ENCODE data around the gene SYK. TPM values are rescaled to one million over a fixed set of nuclear protein-coding genes. Genes with fewer than 3 reads are reported as not detected.

Gene SYK
- total RNA-seq, 1 donor from 2014 or later = 0.18 TPM

GRCh38 chr9:90943341-90943740 lies 141.7 kb downstream of the SYK start:
- no peak for DNase-seq (ENCODE audit: low spot score)
- no peak overlapping the region for H3K27ac Mint-ChIP-seq
- intact Hi-C loops (cut with micrococcal nuclease) = no loop called here
- peaks cover 10% of the 10 kb centered on the region for H3K4me1 Mint-ChIP-seq (ENCODE audit: low read depth)
- no peak overlapping the region for H3K4me3 Mint-ChIP-seq
- H3K9me3 Mint-ChIP-seq = no peaks in the 10 kb centered on the region
- H3K27me3 Mint-ChIP-seq (ENCODE audit: insufficient read depth) = peaks cover 8% of the 10 kb centered on the region
- no peaks in the 10 kb centered on the region for H3K36me3 Mint-ChIP-seq (ENCODE audit: low read depth)

- Mint-ChIP-seq H3K27ac (no peak overlapping the region), H3K9me3 (no peaks in the 10 kb centered on the region), H3K36me3 (ENCODE audit: low read depth) (no peaks in the 10 kb centered on the region), H3K4me3 (no peak overlapping the region), H3K4me1 (ENCODE audit: low read depth) (peaks cover 10% of the 10 kb centered on the region), H3K27me3 (ENCODE audit: insufficient read depth) (peaks cover 18% of the 10 kb centered on the region)
- DNase-seq (ENCODE audit: low spot score) = no peak
- intact Hi-C loops (cut with micrococcal nuclease) = no loop called here
Observed at GRCh38 chr9:90945336-90945735, 143.7 kb downstream of the SYK start.

GRCh38 chr9:90946982-90947381 lies 145.4 kb downstream of the SYK start:
- H3K36me3 Mint-ChIP-seq (ENCODE audit: low read depth) = no peaks in the 10 kb centered on the region
- no peak overlapping the region for H3K27ac Mint-ChIP-seq
- H3K4me3 Mint-ChIP-seq = no peak overlapping the region
- no peaks in the 10 kb centered on the region for H3K9me3 Mint-ChIP-seq
- peaks cover 10% of the 10 kb centered on the region for H3K4me1 Mint-ChIP-seq (ENCODE audit: low read depth)
- intact Hi-C loops (cut with micrococcal nuclease) = no loop called here
- DNase-seq (ENCODE audit: low spot score) = no peak
- peaks cover 20% of the 10 kb centered on the region for H3K27me3 Mint-ChIP-seq (ENCODE audit: insufficient read depth)

Other genes starting within 250 kb of the SYK start
- not detected in 2 replicates for gene DIRAS2, start 159.0 kb upstream of the SYK start, total RNA-seq

Data from activated T-helper 1 cell treated with anti-CD3 and anti-CD28 coated beads, Interleukin-12 subunit alpha, Interleukin-12 subunit beta, Interleukin-2, Interleukin-4 antibody, amounts not matched to agents 30 ng/mL and 10 ng/mL and 1 ng/mL, durations not matched to agents 14 hours and 24 hours and 36 hours (primary cell).